Iris pigment epithelial cell (primary cell): ENCODE results near the gene DDIT4L.
A peak's percentile ranks its signal among the peaks of the same experiment; 100 is the strongest.
"Not testable (repeated sequence)": the region's sequence is repeated elsewhere in the genome, so short reads cannot be mapped to it uniquely, and the experiment has no call there.

Source experiments
- DNase-seq: peaks from one replicate; pipeline ENCODE4 v3.0.0-alpha.2; 2011; ENCODE audit warnings: low read depth

Gene DDIT4L

GRCh38 chr4:100166297-100167039, 23.8 kb downstream of the DDIT4L start:
- no peak for DNase-seq

GRCh38 chr4:100165809-100166208, 24.5 kb downstream of the DDIT4L start:
- DNase-seq, result peak; percentile 55

GRCh38 chr4:100164808-100165760, 25.2 kb downstream of the DDIT4L start:
- DNase-seq, result no peak

GRCh38 chr4:100162027-100162685, 28.1 kb downstream of the DDIT4L start:
- DNase-seq, result no peak

- no peak for DNase-seq
These were observed 41.1 kb downstream of the DDIT4L start for GRCh38 chr4:100149190-100149589.

GRCh38 chr4:100147684-100148083, 42.6 kb downstream of the DDIT4L start:
- DNase-seq, result no peak

- no peak for DNase-seq
These were observed 43.1 kb downstream of the DDIT4L start for GRCh38 chr4:100147198-100147597.

GRCh38 chr4:100146756-100147155, 43.5 kb downstream of the DDIT4L start:
- DNase-seq, result peak; percentile 18

GRCh38 chr4:100137320-100137719, 52.9 kb downstream of the DDIT4L start:
- not testable (repeated sequence) for DNase-seq
